Measurements from ENCODE around the gene SGCD.

GRCh38 chr5:156570615-156571014, 243.7 kb downstream of the SGCD start:
- TF ChIP-seq CTCF (conservative IDR thresholded peaks at IDR 0.05; ENCODE audit: low read length) (no peak), EZH2phosphoT487 (IDR thresholded peaks at IDR 0.05; ENCODE audit: borderline replicate concordance) (no peak)

Measured in Loucy (cell line).